NB4 (cell line): ENCODE data around the gene AZIN2.

Source experiments
- DNase-seq: peaks from one replicate; pipeline ENCODE4 v3.0.0; 2010; ENCODE audit warnings: low read depth
- H3K4me3 ChIP-seq: one replicate; pipeline ENCODE4 v1.5.1; 2011; ENCODE audit warnings: mild to moderate bottlenecking, low read depth, low read length, moderate library complexity
- CTCF ChIP-seq: IDR thresholded peaks from one replicate; pipeline ENCODE4 v1.5.1; 2012; ENCODE audit warnings: low read depth, low read length
- MAX ChIP-seq: IDR thresholded peaks from 2 replicates; pipeline ENCODE4 v1.6.1; 2011; ENCODE audit warnings: low read depth, low read length
- MYC ChIP-seq: IDR thresholded peaks from 2 replicates; pipeline ENCODE4 v1.6.1; 2011; ENCODE audit warnings: low read depth, low read length
- POLR2A ChIP-seq: IDR thresholded peaks from 2 replicates; pipeline ENCODE4 v1.6.1; 2011; ENCODE audit warnings: mild to moderate bottlenecking; ENCODE audit not compliant: insufficient read length; ENCODE audit errors: extremely low read depth

Gene AZIN2

GRCh38 chr1:33147997-33148314, 67.0 kb downstream of the AZIN2 start:
- no peak overlapping the region for H3K4me3 ChIP-seq
- peak; percentile 47 for DNase-seq
- TF ChIP-seq MAX (no peak), CTCF (peak; percentile 52)

GRCh38 chr1:33148615-33149014, 67.7 kb downstream of the AZIN2 start:
- H3K4me3 ChIP-seq: no peak overlapping the region
- TF ChIP-seq CTCF (no peak), MYC (no peak), MAX (no peak), POLR2A (no peak)
- DNase-seq: no peak

GRCh38 chr1:33149453-33150190, 68.7 kb downstream of the AZIN2 start:
- no peak for TF ChIP-seq MAX
- TF ChIP-seq CTCF: no peak
- TF ChIP-seq POLR2A: no peak
- TF ChIP-seq MYC: no peak
- H3K4me3 ChIP-seq: no peak overlapping the region
- no peak for DNase-seq

- no peak overlapping the region for H3K4me3 ChIP-seq
- no peak for DNase-seq
- TF ChIP-seq MYC (no peak), MAX (no peak), CTCF (no peak), POLR2A (no peak)
These were observed 69.6 kb downstream of the AZIN2 start for GRCh38 chr1:33150522-33150921.

- no peak for DNase-seq
- no peak overlapping the region for H3K4me3 ChIP-seq
- TF ChIP-seq POLR2A (no peak), MYC (no peak), MAX (no peak), CTCF (no peak)
These were observed 70.2 kb downstream of the AZIN2 start for GRCh38 chr1:33151116-33151515.
